Hypothalamus (tissue), 51 donors: ENCODE data around the gene DSE.

Source experiments
- DNase-seq, 51 donors: peaks; one replicate each; lab custom pipeline; 2025; lab: John Stamatoyannopoulos, UW

Gene DSE

DNA sequence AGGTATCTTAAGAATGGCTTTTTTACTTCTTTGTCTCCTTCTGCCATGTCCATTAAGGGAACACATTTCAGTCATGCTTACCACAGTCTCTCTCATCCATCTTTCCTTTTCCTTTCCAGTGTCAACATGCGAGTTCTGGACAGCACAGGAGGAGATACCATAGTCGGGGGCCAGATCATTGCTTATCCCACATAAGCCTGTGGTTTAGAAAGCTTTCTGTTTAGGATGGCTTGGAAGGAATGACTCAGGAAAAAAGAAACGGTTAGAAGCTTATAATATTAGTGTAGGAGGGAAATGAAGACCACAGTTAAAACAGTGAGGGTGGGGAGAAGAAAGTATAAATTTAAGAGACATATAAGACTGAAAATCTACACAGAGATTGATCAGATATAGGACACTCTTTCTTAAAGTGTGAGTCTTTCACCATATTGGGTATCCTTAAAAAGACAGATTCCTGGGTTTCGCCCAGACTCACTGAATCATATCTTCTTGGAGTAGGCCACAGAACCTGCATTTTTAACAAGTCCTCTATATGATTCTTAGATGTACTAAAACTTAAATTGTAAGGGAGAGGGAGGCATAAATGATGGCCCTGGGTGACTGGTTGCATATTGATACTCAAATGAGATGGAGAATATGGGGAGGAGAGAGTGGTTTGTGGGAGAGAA lies 36.1 kb downstream of the DSE start:
- no peak for DNase-seq

GRCh38 chr6:116408491-116408890 lies 37.7 kb downstream of the DSE start:
- no peak for DNase-seq

DNA sequence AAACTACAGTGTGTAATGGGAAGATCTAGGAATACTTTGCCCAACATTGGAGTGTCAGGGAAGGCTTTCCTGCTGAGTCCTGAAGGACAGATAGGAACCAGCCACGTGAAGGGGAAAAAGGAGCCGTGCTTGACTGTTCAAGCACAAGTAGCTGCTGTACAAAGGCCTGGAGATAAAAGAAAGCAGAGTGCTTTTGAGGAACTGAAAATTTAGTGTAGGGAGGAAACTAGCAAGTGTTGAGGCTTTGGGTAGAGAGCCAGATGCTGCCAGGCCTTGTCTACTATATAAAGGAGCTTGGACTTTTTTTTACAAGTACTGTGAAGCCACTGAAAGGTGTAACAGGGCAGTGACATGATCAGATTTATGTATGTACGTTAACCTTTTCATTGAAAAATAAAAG lies 39.0 kb downstream of the DSE start:
- peak in 1 of 51 donors; percentile 13 for DNase-seq

DNA sequence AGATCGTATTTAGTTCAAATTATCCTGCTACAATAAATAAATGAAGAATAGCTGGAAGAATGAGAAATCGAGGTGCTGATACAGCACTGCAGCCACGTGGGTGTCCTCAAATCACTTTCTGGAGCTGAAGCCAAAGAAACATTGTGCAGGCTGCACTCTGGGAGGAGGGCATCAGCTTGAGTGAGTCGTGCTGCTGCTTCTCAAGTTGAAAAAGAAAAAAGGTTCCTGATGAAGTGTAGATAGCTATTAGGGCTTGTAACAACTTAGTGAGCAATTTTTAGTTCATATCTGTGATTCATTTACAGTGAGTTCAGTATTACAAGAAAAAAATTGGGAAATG lies 40.5 kb downstream of the DSE start:
- peak in 9 of 51 donors; percentile 2 to 30 (median 11) for DNase-seq

- peak in 3 of 51 donors; percentile 2 to 33 (median 4) for DNase-seq
Observed at GRCh38 chr6:116412270-116412669, 41.5 kb downstream of the DSE start.

GRCh38 chr6:116413357-116413756 lies 42.6 kb downstream of the DSE start:
- DNase-seq: no peak

- DNase-seq: no peak
Observed at GRCh38 chr6:116417661-116418060, 46.9 kb downstream of the DSE start.

GRCh38 chr6:116419069-116419786 lies 48.5 kb downstream of the DSE start:
- no peak for DNase-seq

DNA sequence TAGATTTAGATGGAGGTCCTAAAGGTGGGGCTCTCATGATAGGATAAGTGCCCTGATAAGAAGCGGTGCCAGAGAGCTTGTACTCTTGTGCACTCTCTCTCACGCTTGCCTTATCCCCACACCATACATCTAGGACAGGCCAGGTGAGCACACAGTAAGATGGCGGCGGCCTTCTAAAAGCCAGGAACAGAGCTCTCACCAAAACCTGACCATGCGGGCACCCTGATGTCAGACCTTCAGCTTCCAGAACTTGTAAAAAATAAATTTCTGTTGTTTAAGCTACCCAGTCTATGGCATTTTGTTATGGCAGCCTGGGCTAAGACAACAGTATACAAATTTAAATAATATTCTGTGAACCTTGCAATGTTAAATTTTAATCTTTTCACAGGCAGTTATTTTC lies 49.6 kb downstream of the DSE start:
- DNase-seq: no peak

DNA sequence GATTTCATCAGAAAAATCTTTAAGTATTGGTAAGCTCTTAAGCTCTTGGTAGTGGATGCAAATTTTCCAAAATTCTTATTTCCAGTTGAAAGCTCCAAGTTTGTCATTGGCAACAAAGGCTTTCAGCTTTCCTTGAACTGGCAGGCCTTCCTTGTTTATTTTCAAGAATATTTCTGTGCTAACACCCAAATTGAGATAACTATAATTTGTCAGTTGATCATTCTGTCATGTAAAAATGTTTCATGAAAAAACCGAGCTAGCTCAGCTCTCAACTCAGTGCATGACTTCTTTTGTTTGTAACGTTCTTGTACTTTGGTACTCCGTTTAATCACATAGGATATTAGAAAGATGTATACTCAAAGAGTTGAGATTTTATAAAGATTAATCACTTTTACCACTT lies 51.5 kb downstream of the DSE start:
- DNase-seq: no peak

DNA sequence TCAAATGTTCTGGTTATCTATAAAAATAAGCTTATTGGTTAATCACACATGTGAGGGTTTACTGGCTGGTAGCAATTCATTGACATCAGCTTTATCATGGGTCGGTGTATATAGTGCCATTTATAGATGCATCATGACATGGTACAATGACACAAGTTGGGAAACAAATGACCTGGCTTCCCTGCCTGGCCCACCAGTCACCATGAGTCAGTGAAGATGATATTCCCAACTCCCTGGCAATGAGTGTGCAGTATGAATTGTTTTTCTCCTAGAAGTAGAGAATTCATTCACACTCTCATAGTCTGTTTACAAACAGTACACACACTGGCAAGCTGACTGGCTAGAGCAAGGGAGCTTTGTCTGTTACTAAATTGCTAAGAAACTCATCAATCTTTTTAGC lies 53.3 kb downstream of the DSE start:
- DNase-seq: no peak

GRCh38 chr6:116426551-116426950 lies 55.8 kb downstream of the DSE start:
- DNase-seq: no peak

DNA sequence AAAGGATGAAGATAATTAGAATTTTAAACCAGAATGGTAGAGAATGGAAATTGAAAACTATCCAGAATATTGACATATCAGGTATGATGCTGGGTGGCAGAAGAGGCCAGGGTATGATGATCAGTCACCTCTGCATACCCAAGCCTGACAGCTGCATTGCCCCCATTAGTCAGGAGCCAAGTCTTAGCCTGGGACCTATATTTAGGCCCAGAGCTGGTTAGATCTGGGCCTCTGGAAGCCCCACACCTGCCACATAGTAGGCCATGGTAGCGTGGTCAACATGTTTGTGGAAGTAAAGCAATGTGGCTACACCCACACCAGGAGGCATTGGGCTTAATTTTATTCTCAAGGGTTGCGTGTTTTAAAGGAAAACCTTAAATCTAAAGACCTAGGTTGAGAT lies 58.4 kb downstream of the DSE start:
- DNase-seq: no peak

DNA sequence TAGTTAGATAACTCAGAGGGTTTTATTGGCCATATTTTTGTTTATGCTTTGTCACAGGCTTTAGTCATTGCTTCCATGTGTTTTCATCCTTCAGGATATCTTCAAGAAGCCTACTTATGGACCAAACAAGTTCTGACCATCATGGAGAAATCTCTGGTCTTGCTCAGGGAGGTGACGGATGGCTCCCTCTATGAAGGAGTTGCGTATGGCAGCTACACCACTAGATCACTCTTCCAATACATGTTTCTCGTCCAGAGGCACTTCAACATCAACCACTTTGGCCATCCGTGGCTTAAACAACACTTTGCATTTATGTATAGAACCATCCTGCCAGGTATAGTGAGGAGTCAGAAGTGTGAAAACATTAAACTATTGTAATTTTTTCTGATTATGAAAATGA lies 60.1 kb downstream of the DSE start:
- no peak for DNase-seq

DNA sequence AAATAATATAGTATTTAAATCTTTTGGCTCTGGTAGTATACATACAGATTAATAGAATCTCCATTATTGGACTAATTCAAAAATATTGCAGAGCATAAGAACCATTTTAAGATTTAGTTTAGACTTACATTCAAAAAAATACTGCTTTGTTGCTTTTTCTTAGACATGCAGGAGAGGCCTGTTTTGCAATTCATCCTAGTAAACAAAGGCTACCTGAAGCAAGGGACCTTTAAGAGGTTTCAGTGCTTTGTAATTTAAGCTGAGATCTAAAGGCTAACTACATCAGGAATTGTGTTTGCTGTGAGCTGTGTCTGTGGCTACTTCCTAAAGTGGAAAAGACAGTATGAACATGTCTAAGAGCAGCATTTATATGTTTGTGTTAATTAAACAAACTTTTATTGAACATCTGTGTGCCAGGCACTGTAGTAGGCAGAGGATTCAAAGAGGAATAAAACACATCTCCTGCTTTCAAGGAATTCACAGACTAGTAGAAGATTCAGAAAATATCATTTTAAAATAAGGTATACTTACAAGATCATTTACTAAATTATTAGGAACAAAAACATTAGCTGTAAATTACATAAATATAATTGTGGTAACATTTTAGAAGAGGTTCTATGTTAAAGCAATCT lies 61.3 kb downstream of the DSE start:
- DNase-seq: no peak

DNA sequence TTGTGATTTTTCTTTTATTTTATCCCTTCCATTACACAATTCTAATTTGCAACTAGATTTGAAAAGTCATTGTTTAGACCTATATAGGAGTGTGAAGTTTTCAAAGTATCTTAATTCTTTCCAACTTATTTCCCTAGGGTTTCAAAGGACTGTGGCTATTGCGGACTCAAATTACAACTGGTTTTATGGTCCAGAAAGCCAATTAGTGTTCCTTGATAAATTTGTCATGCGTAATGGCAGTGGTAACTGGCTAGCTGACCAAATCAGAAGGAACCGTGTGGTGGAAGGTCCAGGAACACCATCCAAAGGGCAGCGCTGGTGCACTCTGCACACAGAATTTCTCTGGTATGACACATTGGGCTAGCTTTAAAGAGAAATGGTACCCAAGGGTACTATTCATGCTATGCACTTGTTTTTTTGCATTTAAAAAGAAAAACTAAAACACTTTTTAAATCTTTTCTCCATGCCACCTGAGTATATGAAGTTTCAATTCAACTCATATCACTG lies 62.5 kb downstream of the DSE start:
- no peak for DNase-seq

- DNase-seq: no peak
Observed at GRCh38 chr6:116434056-116434725, 63.4 kb downstream of the DSE start.

- no peak for DNase-seq
Observed at GRCh38 chr6:116436586-116436985, 65.8 kb downstream of the DSE start.

GRCh38 chr6:116437656-116438055 lies 66.9 kb downstream of the DSE start:
- no peak for DNase-seq

DNA sequence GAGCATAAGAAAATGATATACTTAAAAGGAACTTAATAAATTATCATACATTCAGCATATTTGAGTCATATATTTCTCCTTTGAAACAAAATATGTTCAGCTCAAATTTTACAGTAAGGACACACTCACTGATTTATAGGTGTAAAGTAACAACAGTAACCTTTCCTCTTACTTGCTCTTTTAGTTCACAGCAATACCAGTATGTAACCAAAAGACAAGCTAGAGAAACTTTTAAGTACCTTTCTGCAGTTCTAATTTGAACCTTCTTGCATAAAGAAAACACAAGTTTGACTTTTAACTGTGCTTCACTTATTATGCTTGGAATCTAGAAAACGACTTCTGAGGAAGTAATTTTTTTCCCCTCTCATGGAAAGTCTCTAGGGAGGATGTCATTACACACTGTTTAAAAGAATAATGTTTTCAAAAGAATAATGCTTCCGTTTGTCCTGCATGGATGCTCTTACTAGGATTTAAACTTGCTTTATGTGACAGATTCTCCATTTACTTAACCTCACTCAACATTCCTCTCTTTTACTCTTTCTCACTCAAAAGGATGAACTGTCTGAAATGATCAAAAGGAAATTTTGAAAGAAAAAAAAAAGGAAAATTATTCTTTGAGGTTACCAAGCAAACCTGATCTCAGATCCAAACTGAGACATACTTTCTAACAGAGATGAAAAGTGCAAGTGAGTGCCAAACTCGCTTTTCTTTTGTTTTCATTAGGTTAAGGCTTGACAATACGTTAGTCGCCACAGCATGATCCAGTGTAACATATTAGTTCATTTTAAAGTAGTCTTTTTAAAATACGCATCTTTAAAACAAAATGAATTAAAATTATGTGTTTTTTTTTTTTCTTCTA lies 68.1 kb downstream of the DSE start:
- DNase-seq: no peak
